Stimulated activated CD4-positive, alpha-beta T cell treated with anti-CD3 and anti-CD28 coated beads, TNF-alpha, amount 100 ng/mL, for 1 hour (primary cell): Measurements from ENCODE around the gene NAGS.
"Not testable (repeated sequence)": the region's sequence is repeated elsewhere in the genome, so short reads cannot be mapped to it uniquely, and the experiment has no call there.

Experiments used
- DNase-seq, 3 donors: peaks; one replicate each; pipeline ENCODE4 v3.0.0-alpha.2; 2020; ENCODE audit warnings: low read depth in 3 of 3, low spot score in 1 of 3

Gene NAGS

GRCh38 chr17:44004077-44004760 lies at the start of gene NAGS:
Gene NAGS (plus strand): TSS chr17:44004622. CDS start chr17:44004664, 42 bp downstream.
- no peak for DNase-seq

DNA sequence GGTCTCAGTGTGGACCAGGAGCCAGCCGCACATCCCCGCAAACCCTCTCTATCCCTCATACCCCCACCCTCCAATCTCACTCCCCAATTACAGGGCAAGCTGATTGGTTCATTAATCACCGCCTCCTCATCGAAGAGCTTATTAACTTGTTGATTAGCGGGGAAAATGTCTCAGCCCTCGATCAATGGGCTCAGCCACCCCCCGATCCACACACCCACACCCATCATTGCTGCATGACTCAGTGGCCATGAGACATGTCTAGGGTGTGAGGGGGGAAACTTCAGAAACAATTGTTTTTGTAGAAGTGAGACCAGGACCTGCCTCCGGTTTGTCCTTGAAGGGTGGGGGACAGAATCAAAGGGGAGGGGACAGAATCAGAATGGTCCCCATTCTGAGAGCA lies 48.2 kb upstream of the NAGS start:
- DNase-seq: no peak

DNA sequence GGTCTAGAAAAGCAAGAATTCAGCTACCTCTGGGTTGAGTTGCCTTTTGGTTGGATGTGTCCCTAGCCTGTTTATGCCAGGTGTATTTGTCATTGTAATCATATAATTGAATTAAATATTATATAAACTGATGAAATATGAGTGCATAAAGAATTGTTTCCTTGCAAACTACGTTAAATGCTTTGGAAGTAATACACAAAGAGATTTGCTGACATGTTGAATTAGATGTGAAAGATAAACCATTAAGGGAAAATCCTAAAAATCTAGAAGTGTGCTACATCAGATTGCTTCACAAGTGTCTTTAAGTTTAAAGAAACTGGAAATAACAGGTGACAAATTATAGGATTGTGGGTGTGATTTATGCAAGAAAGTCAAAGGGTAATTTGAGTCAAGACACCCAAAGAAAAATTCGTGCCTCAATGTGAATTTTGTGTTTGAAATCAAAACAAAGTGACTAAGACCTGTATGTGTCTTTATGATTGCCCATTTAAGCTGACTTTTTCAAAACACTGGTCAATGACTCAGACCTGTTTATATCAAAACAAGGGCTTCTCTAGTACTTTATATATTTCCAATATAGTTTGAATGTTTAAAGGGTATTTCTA lies 45.6 kb upstream of the NAGS start:
- DNase-seq: no peak

- not testable (repeated sequence) for DNase-seq
Measured at GRCh38 chr17:43961292-43961691, 43.1 kb upstream of the NAGS start.

- no peak for DNase-seq
Measured at GRCh38 chr17:43961954-43962353, 42.5 kb upstream of the NAGS start.

DNA sequence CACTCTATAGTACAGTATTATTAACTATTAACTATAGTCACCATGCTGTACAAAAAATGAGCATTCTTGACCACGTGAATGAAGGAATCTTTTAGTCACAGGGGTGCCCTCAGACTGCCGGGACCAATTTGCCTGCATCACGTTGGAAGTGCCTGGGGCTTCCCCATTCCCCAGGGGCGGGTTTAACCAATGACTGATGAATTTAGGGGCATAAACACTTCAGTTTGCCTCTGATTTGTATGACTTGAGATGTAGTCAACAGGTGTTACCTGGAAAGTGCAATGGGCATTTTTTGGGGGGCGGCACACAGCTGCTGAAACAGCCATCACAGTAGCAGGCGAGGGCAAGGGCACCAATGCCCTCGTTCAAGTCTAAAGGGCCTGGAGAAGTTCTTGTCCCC lies 41.9 kb upstream of the NAGS start:
- DNase-seq: no peak

GRCh38 chr17:43966276-43966675 lies 38.1 kb upstream of the NAGS start:
- DNase-seq: no peak

DNA sequence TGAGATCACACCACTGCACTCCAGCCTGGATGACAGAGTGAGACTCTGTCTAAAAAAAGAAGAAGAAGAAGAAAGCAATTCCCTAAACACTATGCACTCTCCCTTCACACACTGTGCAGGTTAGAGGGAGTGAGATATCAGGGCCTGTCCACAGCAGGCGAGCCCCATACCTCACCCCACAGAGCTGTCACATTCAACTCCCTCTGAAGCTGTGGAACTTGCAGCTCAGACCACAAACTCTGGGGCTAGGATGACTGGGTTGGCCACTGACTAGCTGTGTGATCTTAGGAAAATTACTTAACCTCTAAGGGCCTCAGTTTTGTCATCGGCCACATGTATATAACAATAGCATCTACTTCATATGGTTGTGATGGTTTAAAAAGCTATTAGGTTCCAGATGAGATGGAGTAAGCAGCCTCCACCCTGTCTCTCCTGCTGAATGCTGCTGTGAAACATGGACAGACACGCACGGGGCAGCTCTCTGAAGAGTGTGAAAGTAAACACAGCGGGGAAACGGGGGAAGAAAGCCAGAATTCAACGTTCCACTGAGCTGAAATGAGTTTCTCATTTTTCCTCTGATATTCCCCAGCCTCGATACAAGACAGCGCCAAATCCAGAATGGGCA lies 37.1 kb upstream of the NAGS start:
- DNase-seq: no peak

- DNase-seq: no peak
Measured at GRCh38 chr17:43970366-43970765, 34.1 kb upstream of the NAGS start.

GRCh38 chr17:43971436-43971835 lies 33.0 kb upstream of the NAGS start:
- not testable (repeated sequence) for DNase-seq

- not testable (repeated sequence) for DNase-seq
Measured at GRCh38 chr17:43972444-43973212, 31.8 kb upstream of the NAGS start.

- no peak for DNase-seq
Measured at GRCh38 chr17:43974382-43975266, 29.8 kb upstream of the NAGS start.

DNA sequence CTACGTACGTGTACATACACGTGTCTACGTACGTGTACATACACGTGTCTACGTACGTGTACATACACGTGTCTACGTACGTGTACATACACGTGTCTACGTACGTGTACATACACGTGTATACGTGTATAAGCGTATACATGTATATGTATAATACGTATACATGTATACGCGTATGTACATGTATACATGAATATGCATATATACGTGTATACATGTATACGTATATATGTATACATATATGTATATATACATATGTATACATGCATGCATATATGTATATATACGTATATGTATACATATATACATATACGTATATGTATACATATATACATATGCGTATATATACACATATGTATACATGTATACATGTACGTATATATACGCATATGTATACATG lies 28.5 kb upstream of the NAGS start:
- no peak for DNase-seq

- no peak for DNase-seq
Measured at GRCh38 chr17:43976963-43977837, 27.2 kb upstream of the NAGS start.

- no peak for DNase-seq
Measured at GRCh38 chr17:43978078-43978477, 26.3 kb upstream of the NAGS start.

- DNase-seq: no peak
Measured at GRCh38 chr17:43979011-43979410, 25.4 kb upstream of the NAGS start.

DNA sequence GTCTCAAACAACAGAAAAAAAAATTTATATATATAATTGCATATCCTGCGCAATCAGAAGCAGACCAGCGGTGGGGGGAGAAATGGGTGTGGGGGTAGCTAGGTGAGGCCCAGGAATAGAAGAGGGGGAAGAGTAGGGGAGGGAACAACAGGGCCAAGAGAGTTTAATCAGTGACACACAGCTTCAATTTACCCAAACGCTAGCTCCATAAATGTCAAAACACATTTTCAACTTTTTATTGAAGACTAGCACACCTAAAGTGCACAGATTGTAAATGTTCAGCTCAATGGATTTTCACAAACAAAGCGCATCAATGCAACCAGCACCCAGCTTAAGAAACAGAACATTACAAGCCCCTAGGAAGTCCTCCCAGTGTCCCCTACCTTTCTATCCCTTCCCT lies 24.8 kb upstream of the NAGS start:
- no peak for DNase-seq

GRCh38 chr17:43982171-43982570 lies 22.3 kb upstream of the NAGS start:
- no peak for DNase-seq

DNA sequence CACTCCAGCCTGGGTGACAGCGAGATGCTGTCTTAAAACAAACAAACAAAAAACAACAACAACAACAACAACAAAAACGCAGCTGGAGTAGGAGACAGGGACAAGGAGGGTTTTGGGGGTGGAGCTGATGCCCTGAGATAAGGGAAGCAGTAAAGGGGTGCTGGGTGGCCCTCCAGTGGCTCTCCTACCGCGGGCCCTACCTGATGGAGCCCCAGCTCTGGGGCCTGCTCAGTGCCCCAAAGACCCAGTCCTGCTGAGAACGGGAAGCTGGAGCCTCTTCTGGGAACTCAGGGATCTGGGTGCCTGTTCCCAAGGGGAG lies 21.3 kb upstream of the NAGS start:
- DNase-seq: no peak
